SJCRH30 (cell line): Measurements from ENCODE around the gene INPP5A. TPM values are rescaled to one million over a fixed set of nuclear protein-coding genes. Genes with fewer than 3 reads are reported as not detected.

ENCODE experiments used
- DNase-seq, 2 experiments: peaks; one replicate each; pipeline ENCODE4 v3.0.0-alpha.2; 2015 to 2020
- H3K27ac ChIP-seq: fragments of 250-450 bp; sonication (Bioruptor Pico); 2 replicates; pipeline ENCODE4 v1.5.1; 2020; ENCODE audit warnings: mild to moderate bottlenecking, moderate library complexity
- H3K27me3 ChIP-seq: fragments of 250-450 bp; sonication (Bioruptor Pico); 2 replicates; pipeline ENCODE4 v1.5.1; 2020; ENCODE audit warnings: mild to moderate bottlenecking, moderate library complexity
- H3K36me3 ChIP-seq: fragments of 250-450 bp; sonication (Bioruptor Pico); 2 replicates; pipeline ENCODE4 v1.5.1; 2020; ENCODE audit warnings: mild to moderate bottlenecking, moderate library complexity
- H3K4me1 ChIP-seq: fragments of 250-450 bp; sonication (Bioruptor Pico); 2 replicates; pipeline ENCODE4 v1.5.1; 2020; ENCODE audit warnings: mild to moderate bottlenecking, moderate library complexity
- H3K4me3 ChIP-seq: fragments of 250-450 bp; sonication (Bioruptor Pico); 2 replicates; pipeline ENCODE4 v1.5.1; 2020; ENCODE audit warnings: mild to moderate bottlenecking, moderate library complexity
- H3K9me3 ChIP-seq: fragments of 250-450 bp; sonication (Bioruptor Pico); replicated peaks from 2 replicates; pipeline ENCODE4 v1.5.1; 2020; ENCODE audit warnings: mild to moderate bottlenecking, moderate library complexity
- total RNA-seq: library from RNA; depleted of rRNA; stranded (reverse); fragments of >200 nt; shearing (Covaris generic); gene quantifications from 2 replicates; pipeline ENCODE4 v1.2.3, GENCODE V29; 2014

INPP5A gene
- total RNA-seq, 1 experiment from 2014 or later, result 22.4 TPM

DNA sequence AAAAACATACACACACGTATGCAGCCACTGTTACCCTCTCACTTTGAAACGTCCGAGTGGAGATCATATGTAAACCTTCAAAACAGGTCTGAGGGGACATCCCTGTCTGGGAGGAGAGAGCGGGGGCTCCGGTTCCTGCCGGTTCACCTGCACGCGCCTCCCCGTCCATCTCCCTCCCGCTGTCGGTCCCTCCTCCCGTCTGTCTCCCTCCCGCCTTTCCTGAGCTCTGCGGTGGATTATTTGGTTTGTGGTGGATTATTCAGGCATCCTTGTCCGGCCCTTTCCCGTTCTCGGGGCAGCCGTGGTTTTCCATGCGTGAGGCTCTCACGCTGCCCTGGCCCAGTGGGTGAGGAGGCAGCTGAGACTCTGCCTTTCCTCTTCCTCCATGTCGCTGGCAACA lies 188.6 kb downstream of the INPP5A start:
- no peak overlapping the region for H3K4me3 ChIP-seq
- H3K4me1 ChIP-seq, result peaks cover 15% of the 10 kb centered on the region
- no peaks in the 10 kb centered on the region for H3K36me3 ChIP-seq
- no peak for DNase-seq
- no peaks in the 10 kb centered on the region for H3K27me3 ChIP-seq
- H3K27ac ChIP-seq, result no peak overlapping the region
- H3K9me3 ChIP-seq, result no peaks in the 10 kb centered on the region

DNA sequence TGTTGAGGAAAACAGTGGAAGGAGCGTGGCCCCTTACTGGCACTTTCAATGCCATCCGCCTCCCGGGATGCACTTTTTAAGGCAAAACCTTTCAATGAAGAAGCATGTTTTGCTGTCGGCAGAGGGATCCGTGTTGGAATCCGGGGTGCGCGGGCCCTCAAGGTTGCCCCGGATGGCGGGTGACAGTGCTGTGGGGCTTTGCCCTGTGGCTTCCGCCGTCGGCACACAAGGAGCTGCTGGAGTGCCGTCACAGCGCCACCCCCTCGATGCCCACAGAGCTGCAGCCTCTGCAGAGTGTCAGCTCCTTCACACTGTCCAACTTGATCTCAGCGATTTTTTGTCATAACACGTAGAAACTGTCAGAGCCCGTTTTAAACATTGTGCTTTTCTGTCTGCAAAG lies 189.4 kb downstream of the INPP5A start:
- Histone ChIP-seq H3K36me3 (no peaks in the 10 kb centered on the region), H3K9me3 (no peaks in the 10 kb centered on the region), H3K27me3 (no peaks in the 10 kb centered on the region), H3K4me3 (no peak overlapping the region), H3K4me1 (peaks cover 12% of the 10 kb centered on the region), H3K27ac (no peak overlapping the region)
- DNase-seq, result no peak

DNA sequence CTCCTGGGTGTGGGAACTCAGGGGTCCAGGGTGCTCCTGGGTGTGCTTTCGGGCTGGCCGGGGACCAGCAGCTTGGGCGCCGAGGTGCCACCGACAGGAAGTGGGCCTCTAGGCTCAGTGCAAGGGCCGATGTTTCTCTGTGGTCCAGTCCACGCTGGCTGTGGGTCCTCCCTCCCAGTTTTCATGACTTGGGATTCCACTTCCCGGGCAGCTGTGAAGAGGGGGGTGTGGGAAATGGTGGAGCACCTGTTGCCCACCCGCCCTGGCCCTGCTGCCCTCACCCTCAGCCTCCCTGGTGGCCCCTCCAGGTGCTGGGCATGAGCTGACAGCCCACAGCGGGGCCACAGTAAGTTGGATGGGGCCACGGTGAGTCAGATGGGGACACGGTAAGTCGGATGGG lies 189.8 kb downstream of the INPP5A start:
- Histone ChIP-seq H3K27me3 (no peaks in the 10 kb centered on the region), H3K9me3 (no peaks in the 10 kb centered on the region), H3K36me3 (no peaks in the 10 kb centered on the region)

DNA sequence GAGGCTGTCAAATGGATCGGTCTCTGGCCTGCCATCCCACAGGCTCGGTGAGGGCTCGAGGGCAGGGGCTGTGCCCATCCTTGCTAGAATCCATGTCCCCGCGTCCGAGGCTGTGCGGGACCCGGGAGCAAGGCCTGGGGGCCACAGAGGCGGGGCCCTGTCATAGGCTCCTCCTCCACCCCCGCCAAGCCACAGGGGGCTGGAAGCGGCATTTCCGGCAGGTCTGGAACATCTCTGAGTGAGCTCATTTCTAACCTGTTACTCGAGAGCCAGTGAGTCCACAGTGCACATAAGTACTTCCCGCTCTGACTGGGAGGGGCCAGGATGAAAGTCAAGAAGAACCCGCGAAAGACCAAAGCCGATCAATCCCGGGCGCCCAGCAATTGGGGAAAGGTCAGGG lies 190.7 kb downstream of the INPP5A start:
- Histone ChIP-seq H3K36me3 (no peaks in the 10 kb centered on the region), H3K4me3 (no peak overlapping the region), H3K27ac (no peak overlapping the region), H3K9me3 (no peaks in the 10 kb centered on the region), H3K27me3 (no peaks in the 10 kb centered on the region), H3K4me1 (peaks cover 6% of the 10 kb centered on the region)
- DNase-seq, result no peak

More for the DNA sequence above, 189.8 kb downstream of the INPP5A start:
- DNase-seq, result no peak
- H3K4me1 ChIP-seq, result peaks cover 11% of the 10 kb centered on the region
- H3K27ac ChIP-seq, result no peak overlapping the region
- no peak overlapping the region for H3K4me3 ChIP-seq

DNA sequence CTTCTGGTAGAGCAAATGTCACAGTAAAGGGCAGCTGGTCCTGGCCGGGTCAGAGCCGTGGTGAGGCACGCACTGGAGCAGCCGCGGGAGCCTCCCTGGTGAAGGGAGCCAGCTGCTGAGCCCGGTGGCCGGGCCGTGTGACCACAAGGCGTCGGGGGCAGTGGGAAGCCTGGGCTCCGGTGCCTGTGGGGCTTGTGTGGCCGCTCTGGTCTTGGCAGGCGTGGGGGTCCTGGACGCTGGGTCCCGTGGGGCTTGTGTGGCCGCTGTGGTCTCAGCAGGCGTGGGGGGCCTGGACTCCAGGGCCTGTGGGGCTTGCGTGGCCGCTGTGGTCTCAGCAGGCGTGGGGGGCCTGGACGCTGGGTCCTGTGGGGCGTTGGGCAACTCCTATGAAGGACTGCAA lies 191.2 kb downstream of the INPP5A start:
- Histone ChIP-seq H3K36me3 (no peaks in the 10 kb centered on the region), H3K27ac (no peak overlapping the region), H3K4me3 (no peak overlapping the region), H3K9me3 (no peaks in the 10 kb centered on the region), H3K27me3 (no peaks in the 10 kb centered on the region), H3K4me1 (peaks cover 4% of the 10 kb centered on the region)
- no peak for DNase-seq

DNA sequence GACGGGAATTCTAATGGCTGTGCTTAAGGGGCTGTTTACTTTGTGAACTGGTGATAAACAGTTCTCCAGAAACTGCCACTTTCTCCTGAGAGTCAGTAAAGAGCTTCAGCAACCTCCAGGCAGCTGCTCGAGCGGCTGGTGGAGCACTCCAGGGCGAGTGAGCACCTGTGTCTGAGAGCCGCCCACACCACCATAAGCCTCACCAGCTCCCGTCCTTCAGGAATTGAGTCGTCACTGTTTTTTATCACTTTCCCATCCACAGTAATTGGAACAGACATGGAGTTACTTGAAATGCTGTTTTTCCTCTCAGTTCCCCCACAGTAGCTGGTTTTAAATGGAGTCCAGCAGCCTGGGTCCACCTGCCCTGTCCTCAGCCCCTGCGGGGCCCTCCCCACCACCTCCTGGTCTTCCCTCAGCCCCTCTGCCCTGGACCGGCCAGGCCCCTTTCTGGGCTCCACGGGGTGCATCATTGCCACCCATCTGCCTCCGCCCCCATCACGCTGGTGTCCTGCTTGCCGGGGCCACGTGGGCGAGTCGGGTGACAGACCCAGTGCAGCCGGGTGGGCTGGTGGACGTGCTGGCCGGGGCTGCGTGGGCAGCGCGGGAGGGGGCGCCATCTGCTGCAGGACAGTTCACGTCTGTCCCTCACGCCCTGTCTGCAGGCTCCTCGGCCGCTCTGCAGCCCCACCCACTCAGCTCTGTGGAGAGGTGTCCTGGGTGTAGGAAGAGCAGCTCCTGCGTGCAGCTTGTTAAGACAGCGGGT lies 192.4 kb downstream of the INPP5A start:
- Histone ChIP-seq H3K27me3 (no peaks in the 10 kb centered on the region), H3K4me3 (no peak overlapping the region), H3K36me3 (no peaks in the 10 kb centered on the region), H3K9me3 (no peaks in the 10 kb centered on the region), H3K4me1 (no peaks in the 10 kb centered on the region), H3K27ac (no peak overlapping the region)
- DNase-seq, result no peak

DNA sequence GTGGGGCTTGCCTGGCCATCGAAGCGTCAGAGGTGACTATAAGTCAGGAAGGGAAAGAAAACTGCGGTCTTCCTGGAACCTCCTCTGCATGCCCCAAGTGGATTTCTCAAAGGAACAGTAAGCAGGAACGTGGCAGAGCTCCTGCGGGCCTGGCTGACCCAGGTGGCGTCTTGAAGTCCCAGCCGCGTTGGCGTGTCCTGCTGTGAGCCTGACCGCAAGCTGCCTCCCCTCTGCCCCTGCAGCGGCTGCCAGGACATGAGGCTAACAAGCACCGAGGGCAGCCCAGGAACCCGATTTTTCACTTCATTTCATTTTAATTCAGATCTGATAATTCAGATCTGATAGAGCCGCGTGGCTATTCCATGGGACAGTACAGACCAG lies 193.0 kb downstream of the INPP5A start:
- H3K4me3 ChIP-seq, result no peak overlapping the region
- no peaks in the 10 kb centered on the region for H3K27me3 ChIP-seq

DNA sequence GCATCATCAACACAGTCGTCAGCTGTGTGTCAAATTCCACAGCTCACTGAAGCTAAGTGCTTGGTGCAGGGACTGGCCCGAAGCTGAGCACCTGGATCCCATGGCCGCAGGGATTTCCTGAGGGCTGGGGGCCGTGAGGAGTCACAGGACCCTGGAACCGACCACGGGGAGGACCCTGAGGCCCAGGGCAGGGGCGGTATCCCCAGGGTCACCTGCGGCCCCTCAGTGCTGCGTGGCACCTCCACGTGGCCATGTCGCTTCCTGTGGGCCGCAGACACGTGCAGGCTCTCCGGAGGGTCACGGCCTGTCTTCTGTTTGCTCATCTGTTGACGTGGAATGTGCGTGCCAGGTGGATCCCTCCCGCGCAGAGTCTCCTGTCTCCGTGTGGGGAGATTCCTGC lies 194.9 kb downstream of the INPP5A start:
- Histone ChIP-seq H3K27ac (no peak overlapping the region), H3K27me3 (no peaks in the 10 kb centered on the region), H3K4me3 (no peak overlapping the region), H3K9me3 (no peaks in the 10 kb centered on the region), H3K4me1 (no peaks in the 10 kb centered on the region), H3K36me3 (no peaks in the 10 kb centered on the region)
- no peak for DNase-seq

More for the DNA sequence above, 193.0 kb downstream of the INPP5A start:
- H3K4me1 ChIP-seq, result no peaks in the 10 kb centered on the region
- H3K36me3 ChIP-seq, result no peaks in the 10 kb centered on the region
- H3K27ac ChIP-seq, result no peak overlapping the region
- H3K9me3 ChIP-seq, result no peaks in the 10 kb centered on the region
- DNase-seq, result no peak

DNA sequence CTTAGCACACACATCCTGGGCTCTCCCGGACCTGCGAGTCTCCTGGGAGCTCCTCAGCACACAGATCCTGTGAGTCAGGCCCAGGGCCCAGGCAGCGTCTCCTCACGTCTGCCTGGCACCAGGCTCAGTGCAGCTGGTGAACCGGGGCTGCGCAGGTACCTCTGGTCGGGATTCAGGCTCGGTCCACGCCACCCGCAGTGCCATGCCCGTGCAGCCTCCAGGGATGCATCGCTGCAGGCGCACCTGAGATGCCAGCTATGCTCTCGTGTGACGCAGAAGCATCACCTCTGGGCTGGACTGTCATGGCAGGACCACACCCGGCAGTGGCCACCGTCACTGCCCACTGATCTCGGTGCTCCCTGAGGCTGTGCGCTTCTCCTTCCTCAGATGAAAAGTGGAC lies 196.3 kb downstream of the INPP5A start:
- H3K27me3 ChIP-seq, result no peaks in the 10 kb centered on the region
- no peak overlapping the region for H3K27ac ChIP-seq
- DNase-seq, result no peak
- H3K9me3 ChIP-seq, result no peaks in the 10 kb centered on the region
- H3K4me1 ChIP-seq, result no peaks in the 10 kb centered on the region
- no peaks in the 10 kb centered on the region for H3K36me3 ChIP-seq
- no peak overlapping the region for H3K4me3 ChIP-seq

DNA sequence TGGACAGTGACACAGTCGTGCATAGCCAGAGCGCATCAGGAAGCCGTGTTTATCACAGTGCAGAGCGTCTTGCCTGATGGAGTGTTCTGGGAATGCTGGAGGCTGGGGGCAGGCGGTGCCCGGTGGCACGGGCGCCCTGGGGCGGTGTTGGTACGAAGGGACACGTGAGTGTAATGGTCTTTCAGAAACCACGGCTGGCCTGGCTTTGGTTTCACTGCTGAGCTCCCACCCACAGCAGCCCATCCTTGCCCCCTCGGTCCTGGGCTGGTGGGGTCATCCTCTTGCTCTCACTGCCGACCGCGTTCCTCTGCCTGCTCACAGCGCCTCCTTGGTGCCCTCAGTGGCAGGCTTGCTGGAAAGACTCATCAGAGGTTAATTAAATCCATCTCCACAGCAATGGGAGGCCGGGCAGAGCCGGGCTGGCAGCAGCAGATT lies 197.8 kb downstream of the INPP5A start:
- no peak for DNase-seq
- Histone ChIP-seq H3K4me3 (no peak overlapping the region), H3K4me1 (no peaks in the 10 kb centered on the region), H3K9me3 (no peaks in the 10 kb centered on the region; the same call in 1 of the 2 replicates), H3K27ac (no peak overlapping the region), H3K36me3 (no peaks in the 10 kb centered on the region), H3K27me3 (no peaks in the 10 kb centered on the region)

DNA sequence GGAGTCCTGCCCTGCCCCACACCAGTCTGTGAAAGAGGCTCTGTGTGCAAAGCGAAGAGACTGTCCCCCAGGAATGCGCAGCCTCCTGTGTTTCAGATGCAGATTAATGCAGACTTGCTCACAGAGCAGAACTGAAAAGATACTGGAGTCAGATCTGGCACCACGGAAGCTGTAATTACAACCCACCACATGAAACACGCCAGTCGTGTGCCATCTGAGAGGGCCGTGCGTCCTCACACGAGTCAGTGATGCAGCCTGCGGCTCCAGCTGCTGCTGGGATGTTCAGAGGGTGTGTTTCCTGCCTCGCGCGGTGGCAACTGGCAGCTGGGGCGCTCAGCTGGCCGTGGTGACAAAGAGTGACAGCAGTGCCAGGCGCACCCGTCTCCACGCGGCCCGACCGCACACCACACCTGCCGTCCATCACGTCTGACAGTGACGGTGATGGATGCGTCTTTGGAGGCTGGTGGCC lies 198.4 kb downstream of the INPP5A start:
- Histone ChIP-seq H3K4me1 (no peaks in the 10 kb centered on the region), H3K27ac (no peak overlapping the region)

DNA sequence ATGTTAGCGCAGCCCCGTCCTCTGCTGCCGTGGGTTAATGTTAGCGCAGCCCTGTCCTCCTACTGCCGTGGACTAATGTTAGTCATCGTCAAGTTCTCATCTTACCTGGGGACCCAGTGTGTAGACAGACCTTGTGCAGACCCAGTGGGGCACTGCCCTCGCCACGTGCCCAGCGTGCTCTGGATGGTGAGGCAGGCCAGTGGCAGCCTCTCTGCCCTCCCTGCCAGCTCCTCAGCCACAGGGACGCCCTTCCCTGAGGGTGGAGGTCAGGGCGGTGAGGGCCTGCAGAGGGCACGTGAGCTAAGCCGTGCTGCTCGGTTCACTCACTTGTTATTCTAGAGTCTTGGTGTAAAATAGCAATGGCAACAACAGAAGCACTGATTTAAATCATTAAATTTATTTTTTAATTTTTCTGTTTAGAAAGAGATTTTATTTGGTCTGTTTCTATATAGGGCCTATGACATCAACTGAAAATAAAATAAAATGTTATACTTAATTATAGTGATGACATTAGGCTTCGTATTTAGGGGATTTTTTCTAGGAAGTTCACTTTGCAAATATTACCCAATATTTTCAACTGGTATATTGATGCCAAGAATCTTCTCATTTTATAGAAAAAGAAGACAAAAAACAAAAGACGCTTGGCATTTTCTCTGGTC lies 199.9 kb downstream of the INPP5A start:
- Histone ChIP-seq H3K9me3 (no peaks in the 10 kb centered on the region; the same call in none of the 2 replicates), H3K36me3 (no peaks in the 10 kb centered on the region), H3K27me3 (no peaks in the 10 kb centered on the region)

More for the DNA sequence above, 198.4 kb downstream of the INPP5A start:
- Histone ChIP-seq H3K27me3 (no peaks in the 10 kb centered on the region), H3K9me3 (no peaks in the 10 kb centered on the region; the same call in none of the 2 replicates), H3K4me3 (no peak overlapping the region), H3K36me3 (no peaks in the 10 kb centered on the region)
- no peak for DNase-seq

DNA sequence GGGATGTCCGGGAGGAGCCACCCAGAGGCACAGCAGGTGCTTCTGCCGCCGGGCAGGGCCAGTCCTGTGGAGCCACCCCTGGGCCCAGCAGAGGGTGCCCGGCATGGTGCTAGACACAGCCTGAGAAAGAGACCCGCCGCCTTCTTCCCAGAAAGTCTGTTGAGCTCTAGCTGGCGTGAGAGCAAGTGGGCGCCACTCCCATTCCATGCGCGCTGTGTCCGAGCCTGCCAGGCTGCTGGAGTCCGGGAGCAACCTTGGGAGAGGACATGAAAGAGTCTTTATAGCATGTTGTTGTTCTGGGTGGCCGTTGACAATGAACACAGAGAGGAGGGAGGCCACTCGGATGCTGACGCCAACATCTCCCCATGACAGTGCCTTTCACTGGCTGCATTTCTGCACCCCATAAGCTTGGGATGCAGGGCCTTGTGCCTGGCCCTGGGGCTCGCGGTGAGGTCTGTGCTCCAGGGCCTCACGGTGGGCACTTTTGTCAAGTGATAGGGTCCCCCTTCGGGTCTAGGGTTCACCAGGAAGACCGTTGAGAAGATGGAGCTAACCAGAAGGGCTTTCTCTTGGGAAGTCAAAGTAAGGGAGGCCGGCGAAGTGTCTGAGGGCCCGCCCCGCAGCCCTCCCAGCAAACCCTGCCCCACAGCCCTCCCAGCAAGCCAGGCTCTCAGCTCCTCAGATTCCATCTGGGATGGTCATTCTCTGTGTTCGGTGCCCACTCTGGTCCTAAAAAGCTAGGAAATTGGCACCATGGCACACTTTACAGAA lies 201.1 kb downstream of the INPP5A start:
- DNase-seq, result no peak
- Histone ChIP-seq H3K4me3 (no peak overlapping the region), H3K9me3 (no peaks in the 10 kb centered on the region; the same call in none of the 2 replicates), H3K4me1 (peaks cover 14% of the 10 kb centered on the region), H3K27ac (no peak overlapping the region), H3K36me3 (no peaks in the 10 kb centered on the region), H3K27me3 (no peaks in the 10 kb centered on the region)

More for the DNA sequence above, 199.9 kb downstream of the INPP5A start:
- Histone ChIP-seq H3K27ac (no peak overlapping the region), H3K4me3 (no peak overlapping the region), H3K4me1 (peaks cover 9% of the 10 kb centered on the region)
- DNase-seq, result no peak

DNA sequence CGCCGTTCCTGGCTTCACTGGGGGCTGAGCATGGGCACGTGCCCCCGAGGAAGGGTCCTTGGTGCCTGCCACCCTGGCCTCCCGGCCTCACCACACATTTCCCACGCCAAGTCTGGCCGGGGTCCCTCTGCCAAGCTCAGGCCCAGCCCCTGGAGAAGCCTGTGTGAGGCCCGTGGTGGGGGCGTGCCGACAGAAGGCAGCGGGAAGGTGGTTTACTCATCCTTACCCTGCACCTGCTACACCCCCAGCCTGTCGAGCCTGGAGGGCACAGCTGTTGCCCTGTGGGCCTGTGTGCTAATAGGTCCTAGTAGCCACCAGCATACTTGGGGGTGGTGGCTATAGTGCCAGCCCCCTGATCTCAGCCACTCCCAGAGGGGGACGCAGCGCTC lies 201.6 kb downstream of the INPP5A start:
- Histone ChIP-seq H3K4me1 (peaks cover 20% of the 10 kb centered on the region), H3K9me3 (no peaks in the 10 kb centered on the region; the same call in none of the 2 replicates), H3K27me3 (no peaks in the 10 kb centered on the region), H3K27ac (no peak overlapping the region), H3K36me3 (no peaks in the 10 kb centered on the region), H3K4me3 (no peak overlapping the region)
- DNase-seq, result peak; percentile 22 to 24

DNA sequence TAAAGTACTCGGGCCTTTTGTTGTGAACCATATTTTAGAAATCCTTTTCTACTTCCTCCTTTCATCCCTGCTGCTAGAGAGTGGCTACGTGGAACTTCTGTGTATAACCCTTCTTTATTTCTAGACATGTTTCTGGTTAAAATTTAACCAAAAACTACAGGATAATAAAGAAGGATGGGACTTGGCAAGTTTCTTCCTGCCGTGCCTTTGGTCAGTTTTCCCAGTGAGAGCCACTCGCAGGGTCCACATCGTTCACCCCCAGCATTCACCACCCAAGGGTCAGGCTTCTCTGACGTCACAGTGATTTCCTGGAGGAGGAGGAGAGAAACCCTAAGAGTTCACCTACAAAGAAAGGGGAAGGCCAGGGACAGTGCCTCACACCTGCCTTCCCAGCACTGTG lies 203.0 kb downstream of the INPP5A start:
- no peaks in the 10 kb centered on the region for H3K36me3 ChIP-seq
- no peak for DNase-seq
- no peaks in the 10 kb centered on the region; the same call in none of the 2 replicates for H3K9me3 ChIP-seq
- no peaks in the 10 kb centered on the region for H3K27me3 ChIP-seq
- H3K4me1 ChIP-seq, result peaks cover 30% of the 10 kb centered on the region
- H3K27ac ChIP-seq, result no peak overlapping the region
- no peak overlapping the region for H3K4me3 ChIP-seq
